ENCODE data around the gene STARD13.
"Not testable (repeated sequence)": the region's sequence is repeated elsewhere in the genome, so short reads cannot be mapped to it uniquely, and the experiment has no call there.

The STARD13 gene

GRCh38 chr13:33191425-33192210, 93.9 kb downstream of the STARD13 start:
- DNase-seq = no peak

- no peak for DNase-seq
Measured at GRCh38 chr13:33189470-33189869, 96.1 kb downstream of the STARD13 start.

GRCh38 chr13:33188093-33188882, 97.3 kb downstream of the STARD13 start:
- DNase-seq = no peak

- DNase-seq = no peak
Measured at GRCh38 chr13:33186861-33187291, 98.7 kb downstream of the STARD13 start.

GRCh38 chr13:33185853-33186252, 99.7 kb downstream of the STARD13 start:
- DNase-seq = no peak

- DNase-seq = no peak
Measured at GRCh38 chr13:33184530-33184929, 101.0 kb downstream of the STARD13 start.

- DNase-seq = no peak
Measured at GRCh38 chr13:33184112-33184490, 101.5 kb downstream of the STARD13 start.

- no peak for DNase-seq
Measured at GRCh38 chr13:33183431-33184111, 102.0 kb downstream of the STARD13 start.

- DNase-seq = no peak
Measured at GRCh38 chr13:33182729-33183128, 102.8 kb downstream of the STARD13 start.

- DNase-seq = no peak
Measured at GRCh38 chr13:33181264-33181663, 104.3 kb downstream of the STARD13 start.

- DNase-seq = no peak
Measured at GRCh38 chr13:33180122-33180804, 105.3 kb downstream of the STARD13 start.

- DNase-seq = no peak
Measured at GRCh38 chr13:33179463-33179862, 106.1 kb downstream of the STARD13 start.

- DNase-seq = no peak
Measured at GRCh38 chr13:33178209-33178840, 107.2 kb downstream of the STARD13 start.

- not testable (repeated sequence) for DNase-seq
Measured at GRCh38 chr13:33177340-33178208, 108.0 kb downstream of the STARD13 start.

GRCh38 chr13:33176526-33176925, 109.0 kb downstream of the STARD13 start:
- DNase-seq = no peak

GRCh38 chr13:33175991-33176390, 109.6 kb downstream of the STARD13 start:
- no peak for DNase-seq

- no peak for DNase-seq
Measured at GRCh38 chr13:33174931-33175330, 110.6 kb downstream of the STARD13 start.

GRCh38 chr13:33174491-33174890, 111.1 kb downstream of the STARD13 start:
- no peak for DNase-seq

GRCh38 chr13:33172911-33173310, 112.6 kb downstream of the STARD13 start:
- no peak for DNase-seq

GRCh38 chr13:33172400-33172799, 113.2 kb downstream of the STARD13 start:
- DNase-seq = no peak

GRCh38 chr13:33169273-33169980, 116.1 kb downstream of the STARD13 start:
- DNase-seq = no peak
